IMR-90 (cell line): Measurements from ENCODE around the gene AP3D1. TPM values are rescaled to one million over a fixed set of nuclear protein-coding genes. Genes with fewer than 3 reads are reported as not detected.

Source experiments
- ATAC-seq: fragments of 200-7000 bp; cut with Tn5 transposase; 2 replicates; pipeline ENCODE4 v1.9.1; 2020; ENCODE audit warnings: low read depth, mild to moderate bottlenecking, moderate library complexity
- BruUV-seq: library from RNA; stranded (reverse); fragments of 400-500 nt; replicated peaks from 2 replicates; lab custom pipeline; 2021; lab: Mats Ljungman, UMichigan
- CTCF ChIA-PET: fragments of 300-600 bp; formaldehyde crosslinking; extraction: SDS; loops from one replicate; lab custom pipeline; 2021; ENCODE audit warnings: antibody characterized with exemption; lab: Yijun Ruan, JAX
- POLR2A ChIA-PET: fragments of 300-600 bp; sonication (Branson Sonifier 250); formaldehyde crosslinking; loops from one replicate; lab custom pipeline; 2022; ENCODE audit warnings: antibody characterized with exemption; ENCODE audit not compliant: unreplicated experiment; lab: Charles Lee
- DNase-seq: peaks from one replicate; pipeline ENCODE4 v3.0.0; 2013
- H2AFZ ChIP-seq: replicated peaks from 2 replicates; pipeline ENCODE3; 2013; ENCODE audit warnings: low read length, mild to moderate bottlenecking; ENCODE audit not compliant: poor library complexity
- H2AK5ac ChIP-seq: 2 replicates; pipeline ENCODE4 v1.6.1; 2013; ENCODE audit warnings: low read depth, low read length, inconsistent platforms
- H2AK9ac ChIP-seq: replicated peaks from 2 replicates; pipeline ENCODE3; 2013; ENCODE audit warnings: mild to moderate bottlenecking, low read depth, low read length, moderate library complexity; ENCODE audit not compliant: poor library complexity
- H2BK120ac ChIP-seq: 2 replicates; pipeline ENCODE4 v1.6.1; 2013; ENCODE audit warnings: low read depth, low read length, inconsistent platforms
- H2BK15ac ChIP-seq: 3 replicates; pipeline ENCODE4 v1.6.1; 2013; ENCODE audit warnings: low read depth, low read length, inconsistent platforms
- H2BK20ac ChIP-seq: 2 replicates; pipeline ENCODE4 v1.6.1; 2013; ENCODE audit warnings: low read depth, mild to moderate bottlenecking, inconsistent platforms, low read length, moderate library complexity
- H2BK5ac ChIP-seq: 2 replicates; pipeline ENCODE4 v1.6.1; 2013; ENCODE audit warnings: mild to moderate bottlenecking, low read depth, low read length, inconsistent platforms; ENCODE audit not compliant: poor library complexity, severe bottlenecking
- H3K14ac ChIP-seq: replicated peaks from 2 replicates; pipeline ENCODE4 v1.6.1; 2013; ENCODE audit warnings: low read depth, low read length, inconsistent platforms
- H3K18ac ChIP-seq: 2 replicates; pipeline ENCODE4 v1.6.1; 2013; ENCODE audit warnings: low read depth, low read length, control low read depth
- H3K23ac ChIP-seq: 2 replicates; pipeline ENCODE4 v1.6.1; 2013; ENCODE audit warnings: low read depth, low read length, inconsistent platforms
- H3K27ac ChIP-seq: 2 replicates; pipeline ENCODE4 v1.5.1; 2013; ENCODE audit warnings: mild to moderate bottlenecking, control low read depth, low read length; ENCODE audit not compliant: insufficient read depth
- H3K27me3 ChIP-seq: 2 replicates; pipeline ENCODE4 v1.6.1; 2013; ENCODE audit warnings: low read length; ENCODE audit not compliant: control insufficient read depth, insufficient read depth
- H3K36me3 ChIP-seq: 2 replicates; pipeline ENCODE4 v1.6.1; 2013; ENCODE audit warnings: low read length, mixed read lengths; ENCODE audit not compliant: control insufficient read depth, insufficient read depth
- H3K4ac ChIP-seq: 2 replicates; pipeline ENCODE4 v1.6.1; 2013; ENCODE audit warnings: low read depth, low read length, inconsistent platforms
- H3K4me1 ChIP-seq: 2 replicates; pipeline ENCODE4 v1.6.1; 2013; ENCODE audit warnings: low read length, mixed read lengths; ENCODE audit not compliant: control insufficient read depth, insufficient read depth
- H3K4me2 ChIP-seq: 2 replicates; pipeline ENCODE4 v1.6.1; 2013; ENCODE audit warnings: low read depth, mild to moderate bottlenecking, control low read depth, low read length, moderate library complexity
- H3K4me3 ChIP-seq: 2 replicates; pipeline ENCODE4 v1.5.1; 2013; ENCODE audit warnings: low read depth, mild to moderate bottlenecking, control low read depth, low read length, moderate library complexity; ENCODE audit not compliant: insufficient read depth
- H3K56ac ChIP-seq: 2 replicates; pipeline ENCODE4 v1.6.1; 2013; ENCODE audit warnings: low read length, inconsistent platforms; ENCODE audit not compliant: insufficient read depth; ENCODE audit errors: extremely low read depth
- H3K79me1 ChIP-seq, 2 experiments: 2 replicates each; pipeline ENCODE4 v1.6.1; 2013; ENCODE audit warnings: low read length in 2 of 2, inconsistent platforms in 1 of 2, low read depth in 1 of 2
- H3K9ac ChIP-seq: 2 replicates; pipeline ENCODE4 v1.6.1; 2013; ENCODE audit warnings: low read depth, low read length, control low read depth
- H3K9me1 ChIP-seq: 2 replicates; pipeline ENCODE4 v1.6.1; 2013; ENCODE audit warnings: low read length, inconsistent platforms; ENCODE audit not compliant: insufficient read depth
- H3K9me3 ChIP-seq: 2 replicates; pipeline ENCODE4 v1.6.1; 2013; ENCODE audit warnings: low read length; ENCODE audit not compliant: control insufficient read depth, insufficient read depth
- H4K20me1 ChIP-seq: 2 replicates; pipeline ENCODE4 v1.6.1; 2013; ENCODE audit warnings: low read length, inconsistent platforms; ENCODE audit not compliant: insufficient read depth
- H4K5ac ChIP-seq: 2 replicates; pipeline ENCODE4 v1.6.1; 2013; ENCODE audit warnings: mild to moderate bottlenecking, low read depth, low read length, control low read depth
- H4K8ac ChIP-seq, 2 experiments: 2 replicates each; pipeline ENCODE4 v1.6.1; 2013; ENCODE audit warnings: low read depth in 2 of 2, low read length in 2 of 2, control low read depth in 1 of 2, inconsistent platforms in 1 of 2
- H4K91ac ChIP-seq: 2 replicates; pipeline ENCODE4 v1.6.1; 2013; ENCODE audit warnings: low read depth, low read length, inconsistent platforms; ENCODE audit not compliant: insufficient read depth
- BHLHE40 ChIP-seq: fragments of 150-350 bp; IDR thresholded peaks from 2 replicates; pipeline ENCODE4 v1.6.1; 2016; ENCODE audit warnings: mild to moderate bottlenecking, low read depth, low read length
- CEBPB ChIP-seq: IDR thresholded peaks from 2 replicates; pipeline ENCODE4 v1.6.1; 2012; ENCODE audit warnings: low read depth, low read length, improper control_type of control experiment
- FOS ChIP-seq: fragments of 150-350 bp; IDR thresholded peaks from 2 replicates; pipeline ENCODE4 v1.6.1; 2016; ENCODE audit warnings: low read depth, low read length
- MAFK ChIP-seq: IDR thresholded peaks from 2 replicates; pipeline ENCODE4 v1.6.1; 2012; ENCODE audit warnings: low read depth, low read length, improper control_type of control experiment
- MAZ ChIP-seq: IDR thresholded peaks from 2 replicates; pipeline ENCODE4 v1.6.1; 2012; ENCODE audit warnings: low read depth, mild to moderate bottlenecking, low read length, improper control_type of control experiment, moderate library complexity, borderline replicate concordance
- NFE2L2 ChIP-seq: fragments of 150-350 bp; IDR thresholded peaks from 2 replicates; pipeline ENCODE4 v1.6.1; 2016; ENCODE audit warnings: low read depth, mild to moderate bottlenecking, low read length
- POLR2A ChIP-seq: IDR thresholded peaks from 2 replicates; pipeline ENCODE4 v1.6.1; 2012; ENCODE audit warnings: mild to moderate bottlenecking, low read depth, low read length
- RCOR1 ChIP-seq: IDR thresholded peaks from 2 replicates; pipeline ENCODE4 v1.6.1; 2012; ENCODE audit warnings: mild to moderate bottlenecking, low read length, improper control_type of control experiment; ENCODE audit not compliant: insufficient replicate concordance
- RFX5 ChIP-seq: IDR thresholded peaks from 2 replicates; pipeline ENCODE4 v1.8.0; 2012; ENCODE audit warnings: low read depth, mild to moderate bottlenecking, low read length, moderate library complexity
- SMC3 ChIP-seq: fragments of 150-350 bp; IDR thresholded peaks from 2 replicates; pipeline ENCODE4 v1.6.1; 2016; ENCODE audit warnings: low read depth, mild to moderate bottlenecking, antibody characterized with exemption, low read length, moderate library complexity
- WGBS, 2 experiments: methylation state at CpG; one replicate each; pipeline versions ENCODE4 v1.1.5 to v1.1.7; 2013; ENCODE audit warnings: missing lambda C conversion rate in 2 of 2; ENCODE audit not compliant: insufficient read length in 1 of 2; ENCODE audit errors: extremely low coverage in 2 of 2; 5-methylcytosine and 5-hydroxymethylcytosine counted together
- dilution Hi-C: fragments of 300-500 bp; cut with HindIII; formaldehyde crosslinking; loops from one replicate; pipeline ENCODE4 v1.14.3; 2018; ENCODE audit warnings: low sequenced_read_pairs; ENCODE audit not compliant: unreplicated experiment
- in situ Hi-C: fragments of 300-500 bp; cut with MboI; formaldehyde crosslinking; loops from 3 replicates; pipeline ENCODE4 v1.14.3; 2019; ENCODE audit warnings: low sequenced_read_pairs, inconsistent platforms, mixed read lengths
- intact Hi-C: fragments of 100-400 bp; cut with micrococcal nuclease; formaldehyde crosslinking; loops from 2 replicates; pipeline ENCODE4 v1.10.0; 2022
- polyA plus RNA-seq, 3 experiments: library from polyadenylated mRNA; depleted of rRNA; stranded (reverse); fragments of >200 nt; gene quantifications; 2 replicates each; pipeline ENCODE4 v1.2.3, GENCODE V29; 2012; ENCODE audit warnings: low replicate concordance in 1 of 3
- total RNA-seq: library from RNA; depleted of rRNA; stranded (reverse); fragments of >200 nt; gene quantifications from 2 replicates; pipeline ENCODE4 v1.2.3, GENCODE V29; 2012
- TF ChIP-seq, protein P1 (sequence below): fragments of 150-350 bp; IDR thresholded peaks from 2 replicates; pipeline ENCODE4 v1.6.1; 2016; ENCODE audit warnings: low read depth, mild to moderate bottlenecking, low read length, moderate library complexity, borderline replicate concordance
- TF ChIP-seq, protein P2 (sequence below): conservative IDR thresholded peaks from 2 replicates; pipeline ENCODE4 v1.5.1; 2012; ENCODE audit warnings: mild to moderate bottlenecking, low read depth, low read length, improper control_type of control experiment
- TF ChIP-seq, protein P3 (sequence below): fragments of 150-350 bp; IDR thresholded peaks from 2 replicates; pipeline ENCODE4 v1.6.1; 2017; ENCODE audit warnings: mild to moderate bottlenecking, antibody characterized with exemption, low read length, low read depth

The AP3D1 gene
- total and polyA plus RNA-seq, 2 of the 4 experiments (the other 2 are of a cell fraction): 75.3 to 129 TPM

DNA sequence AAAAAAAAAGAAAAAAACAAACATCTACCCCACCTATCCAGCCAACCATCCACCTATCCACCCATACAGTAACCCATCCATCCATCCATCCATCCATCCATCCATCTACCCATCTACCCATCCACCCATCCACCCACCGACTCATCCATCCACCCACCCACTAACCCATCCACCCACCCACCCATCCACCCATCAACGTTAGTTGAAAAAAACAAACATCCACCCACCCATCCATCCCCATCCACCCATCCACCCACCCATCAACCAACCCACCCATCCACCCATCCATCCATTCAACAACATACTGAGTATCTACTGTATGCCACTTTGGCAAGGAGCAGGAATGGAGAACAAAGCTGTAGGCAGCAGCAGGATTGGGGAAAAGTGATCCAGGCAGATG lies 6.1 kb upstream of the AP3D1 start:
- H4K8ac ChIP-seq: no peak overlapping the region
- peak overlapping the region; percentile 1 for H2BK5ac ChIP-seq
- H3K79me1 ChIP-seq: peaks cover 0 to 11% of the 10 kb centered on the region in 2 experiments; a peak in 1 of 4 replicates
- WGBS, 2 experiments: no CpG with 5 or more reads among the region's 2 CpGs
- H2AK5ac ChIP-seq: peak overlapping the region; percentile 51; the same call in 1 of the 2 replicates
- H4K91ac ChIP-seq: no peak overlapping the region
- no peak overlapping the region for H3K4me2 ChIP-seq
- no peak overlapping the region for H3K4me3 ChIP-seq
- H2BK120ac ChIP-seq: no peak overlapping the region
- H2AK9ac ChIP-seq: no peak overlapping the region
- H3K56ac ChIP-seq: no peak overlapping the region
- no TSS peak for BruUV-seq
- TF ChIP-seq, protein P1, sequence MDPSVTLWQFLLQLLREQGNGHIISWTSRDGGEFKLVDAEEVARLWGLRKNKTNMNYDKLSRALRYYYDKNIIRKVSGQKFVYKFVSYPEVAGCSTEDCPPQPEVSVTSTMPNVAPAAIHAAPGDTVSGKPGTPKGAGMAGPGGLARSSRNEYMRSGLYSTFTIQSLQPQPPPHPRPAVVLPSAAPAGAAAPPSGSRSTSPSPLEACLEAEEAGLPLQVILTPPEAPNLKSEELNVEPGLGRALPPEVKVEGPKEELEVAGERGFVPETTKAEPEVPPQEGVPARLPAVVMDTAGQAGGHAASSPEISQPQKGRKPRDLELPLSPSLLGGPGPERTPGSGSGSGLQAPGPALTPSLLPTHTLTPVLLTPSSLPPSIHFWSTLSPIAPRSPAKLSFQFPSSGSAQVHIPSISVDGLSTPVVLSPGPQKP: no peak
- TF ChIP-seq CEBPB: no peak
- TF ChIP-seq, protein P2, sequence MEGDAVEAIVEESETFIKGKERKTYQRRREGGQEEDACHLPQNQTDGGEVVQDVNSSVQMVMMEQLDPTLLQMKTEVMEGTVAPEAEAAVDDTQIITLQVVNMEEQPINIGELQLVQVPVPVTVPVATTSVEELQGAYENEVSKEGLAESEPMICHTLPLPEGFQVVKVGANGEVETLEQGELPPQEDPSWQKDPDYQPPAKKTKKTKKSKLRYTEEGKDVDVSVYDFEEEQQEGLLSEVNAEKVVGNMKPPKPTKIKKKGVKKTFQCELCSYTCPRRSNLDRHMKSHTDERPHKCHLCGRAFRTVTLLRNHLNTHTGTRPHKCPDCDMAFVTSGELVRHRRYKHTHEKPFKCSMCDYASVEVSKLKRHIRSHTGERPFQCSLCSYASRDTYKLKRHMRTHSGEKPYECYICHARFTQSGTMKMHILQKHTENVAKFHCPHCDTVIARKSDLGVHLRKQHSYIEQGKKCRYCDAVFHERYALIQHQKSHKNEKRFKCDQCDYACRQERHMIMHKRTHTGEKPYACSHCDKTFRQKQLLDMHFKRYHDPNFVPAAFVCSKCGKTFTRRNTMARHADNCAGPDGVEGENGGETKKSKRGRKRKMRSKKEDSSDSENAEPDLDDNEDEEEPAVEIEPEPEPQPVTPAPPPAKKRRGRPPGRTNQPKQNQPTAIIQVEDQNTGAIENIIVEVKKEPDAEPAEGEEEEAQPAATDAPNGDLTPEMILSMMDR: no peak
- TF ChIP-seq NFE2L2: no peak
- no peak for TF ChIP-seq BHLHE40
- no peak for TF ChIP-seq POLR2A
- no peak for TF ChIP-seq RCOR1
- TF ChIP-seq, protein P3, sequence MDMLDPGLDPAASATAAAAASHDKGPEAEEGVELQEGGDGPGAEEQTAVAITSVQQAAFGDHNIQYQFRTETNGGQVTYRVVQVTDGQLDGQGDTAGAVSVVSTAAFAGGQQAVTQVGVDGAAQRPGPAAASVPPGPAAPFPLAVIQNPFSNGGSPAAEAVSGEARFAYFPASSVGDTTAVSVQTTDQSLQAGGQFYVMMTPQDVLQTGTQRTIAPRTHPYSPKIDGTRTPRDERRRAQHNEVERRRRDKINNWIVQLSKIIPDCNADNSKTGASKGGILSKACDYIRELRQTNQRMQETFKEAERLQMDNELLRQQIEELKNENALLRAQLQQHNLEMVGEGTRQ: no peak
- no peak for TF ChIP-seq FOS
- TF ChIP-seq RFX5: no peak
- no peak for TF ChIP-seq SMC3
- no peak for TF ChIP-seq MAFK
- TF ChIP-seq MAZ: no peak
- no peak overlapping the region for H2AFZ ChIP-seq
- H3K9me1 ChIP-seq: peaks cover 3% of the 10 kb centered on the region; the same call in 1 of the 2 replicates
- no peak overlapping the region for H3K4ac ChIP-seq
- DNase-seq (no peak), ATAC-seq (no peak)
- H4K20me1 ChIP-seq: 0 out of 2 replicates have a peak, but pooled peaks cover 3% of the 10 kb centered on the region
- peak overlapping the region; percentile 14; the same call in 1 of the 3 replicates for H2BK15ac ChIP-seq
- H3K14ac ChIP-seq: no peak overlapping the region
- dilution Hi-C loops (no loop called here), intact Hi-C loops (loop anchor here (2.0 to 5.0 kb wide), 2 partner anchors 115 to 233 kb away; no protein-coding TSS in a partner anchor), in situ Hi-C loops (loop anchor here (10.0 kb wide), 2 partner anchors 157 to 237 kb away; no protein-coding TSS in a partner anchor)
- H2BK20ac ChIP-seq: no peak overlapping the region
- POLR2A ChIA-PET: no interaction called here
- H3K27ac ChIP-seq: no peak overlapping the region
- H3K4me1 ChIP-seq: peaks cover 1% of the 10 kb centered on the region; the same call in 1 of the 2 replicates
- no peaks in the 10 kb centered on the region for H3K9me3 ChIP-seq
- H3K23ac ChIP-seq: no peak overlapping the region
- no peaks in the 10 kb centered on the region for H3K36me3 ChIP-seq
- no peak overlapping the region for H3K9ac ChIP-seq
- CTCF ChIA-PET: no interaction called here
- no peak overlapping the region for H4K5ac ChIP-seq
- no peaks in the 10 kb centered on the region for H3K27me3 ChIP-seq
- H3K18ac ChIP-seq: no peak overlapping the region
